Transverse colon (tissue), 4 donors: ENCODE data around the gene AUH.

ENCODE experiments used
- EP300 ChIP-seq: sonication (generic); formaldehyde crosslinking; IDR thresholded peaks from one replicate; pipeline ENCODE4 v1.6.1; 2017; ENCODE audit warnings: antibody characterized with exemption, low read depth
- POLR2A ChIP-seq: fragments of 450-650 bp; IDR thresholded peaks from one replicate; pipeline ENCODE4 v1.6.1; 2016; ENCODE audit warnings: antibody characterized with exemption, mild to moderate bottlenecking, moderate library complexity
- POLR2AphosphoS5 ChIP-seq, 3 donors: sonication (generic); formaldehyde crosslinking; IDR thresholded peaks; one replicate each; pipeline ENCODE4 v1.6.1; 2016; ENCODE audit warnings: antibody characterized with exemption in 3 of 3
- TF ChIP-seq, protein P1 (sequence below), 5 experiments: fragments of 200-600 bp in 3 of 5; fragments of 450-650 bp in 2 of 5; sonication (generic) in 3 of 5; IDR thresholded peaks; 1 replicate in 2 of 5; 2 replicates in 3 of 5; pipeline ENCODE4 v1.5.1; 2016 to 2017; ENCODE audit warnings: antibody characterized with exemption in 5 of 5, inconsistent platforms in 3 of 5, mild to moderate bottlenecking in 2 of 5, moderate library complexity in 1 of 5

DNA sequence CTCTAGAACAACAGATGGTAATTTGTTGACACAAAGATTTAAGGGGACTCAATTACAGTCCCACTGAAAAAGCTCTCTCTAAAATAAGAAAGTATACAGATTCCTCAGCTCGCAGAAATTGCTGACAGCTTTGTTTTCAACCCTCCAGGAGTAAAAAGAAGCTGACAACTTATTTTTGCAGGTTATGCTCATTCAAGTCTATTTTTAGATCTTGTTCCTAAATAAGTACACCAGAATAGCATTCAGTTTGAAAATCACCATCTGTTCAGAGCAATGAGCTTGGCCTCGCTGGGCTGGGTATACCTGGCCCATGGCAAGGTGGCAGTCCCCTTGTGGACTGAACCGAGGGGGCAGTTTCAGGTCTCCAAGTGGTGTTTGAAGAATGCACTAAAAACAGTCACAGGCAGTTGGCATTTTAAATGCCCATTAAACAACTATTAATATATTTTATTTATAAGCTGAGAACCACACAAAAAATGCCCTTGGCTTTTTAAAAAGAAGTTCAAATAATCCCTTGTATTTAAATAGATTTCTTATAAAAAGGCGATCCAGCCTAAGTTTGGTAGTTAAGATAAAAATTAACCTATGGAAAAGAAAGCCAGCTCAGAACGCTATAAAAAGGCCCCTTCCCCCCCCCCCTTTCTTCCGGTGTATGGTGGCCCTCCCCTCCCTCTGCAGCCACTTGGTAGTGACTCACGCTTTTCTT is 169.2 kb downstream of the AUH start:
- TF ChIP-seq, protein P1, sequence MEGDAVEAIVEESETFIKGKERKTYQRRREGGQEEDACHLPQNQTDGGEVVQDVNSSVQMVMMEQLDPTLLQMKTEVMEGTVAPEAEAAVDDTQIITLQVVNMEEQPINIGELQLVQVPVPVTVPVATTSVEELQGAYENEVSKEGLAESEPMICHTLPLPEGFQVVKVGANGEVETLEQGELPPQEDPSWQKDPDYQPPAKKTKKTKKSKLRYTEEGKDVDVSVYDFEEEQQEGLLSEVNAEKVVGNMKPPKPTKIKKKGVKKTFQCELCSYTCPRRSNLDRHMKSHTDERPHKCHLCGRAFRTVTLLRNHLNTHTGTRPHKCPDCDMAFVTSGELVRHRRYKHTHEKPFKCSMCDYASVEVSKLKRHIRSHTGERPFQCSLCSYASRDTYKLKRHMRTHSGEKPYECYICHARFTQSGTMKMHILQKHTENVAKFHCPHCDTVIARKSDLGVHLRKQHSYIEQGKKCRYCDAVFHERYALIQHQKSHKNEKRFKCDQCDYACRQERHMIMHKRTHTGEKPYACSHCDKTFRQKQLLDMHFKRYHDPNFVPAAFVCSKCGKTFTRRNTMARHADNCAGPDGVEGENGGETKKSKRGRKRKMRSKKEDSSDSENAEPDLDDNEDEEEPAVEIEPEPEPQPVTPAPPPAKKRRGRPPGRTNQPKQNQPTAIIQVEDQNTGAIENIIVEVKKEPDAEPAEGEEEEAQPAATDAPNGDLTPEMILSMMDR (IDR thresholded peaks at IDR 0.05), result peak in 1 of 5 experiments; percentile 31
- TF ChIP-seq POLR2A (no peak), POLR2AphosphoS5 (IDR thresholded peaks at IDR 0.05) (peak in 1 of 3 donors; percentile 14), EP300 (no peak)
